Measurements from ENCODE around the gene CASKIN1. TPM values are rescaled to one million over a fixed set of nuclear protein-coding genes. Genes with fewer than 3 reads are reported as not detected.

Gene CASKIN1
- total and polyA plus RNA-seq, 2 experiments from 2014 or later, result 1.0 to 6.2 TPM

DNA sequence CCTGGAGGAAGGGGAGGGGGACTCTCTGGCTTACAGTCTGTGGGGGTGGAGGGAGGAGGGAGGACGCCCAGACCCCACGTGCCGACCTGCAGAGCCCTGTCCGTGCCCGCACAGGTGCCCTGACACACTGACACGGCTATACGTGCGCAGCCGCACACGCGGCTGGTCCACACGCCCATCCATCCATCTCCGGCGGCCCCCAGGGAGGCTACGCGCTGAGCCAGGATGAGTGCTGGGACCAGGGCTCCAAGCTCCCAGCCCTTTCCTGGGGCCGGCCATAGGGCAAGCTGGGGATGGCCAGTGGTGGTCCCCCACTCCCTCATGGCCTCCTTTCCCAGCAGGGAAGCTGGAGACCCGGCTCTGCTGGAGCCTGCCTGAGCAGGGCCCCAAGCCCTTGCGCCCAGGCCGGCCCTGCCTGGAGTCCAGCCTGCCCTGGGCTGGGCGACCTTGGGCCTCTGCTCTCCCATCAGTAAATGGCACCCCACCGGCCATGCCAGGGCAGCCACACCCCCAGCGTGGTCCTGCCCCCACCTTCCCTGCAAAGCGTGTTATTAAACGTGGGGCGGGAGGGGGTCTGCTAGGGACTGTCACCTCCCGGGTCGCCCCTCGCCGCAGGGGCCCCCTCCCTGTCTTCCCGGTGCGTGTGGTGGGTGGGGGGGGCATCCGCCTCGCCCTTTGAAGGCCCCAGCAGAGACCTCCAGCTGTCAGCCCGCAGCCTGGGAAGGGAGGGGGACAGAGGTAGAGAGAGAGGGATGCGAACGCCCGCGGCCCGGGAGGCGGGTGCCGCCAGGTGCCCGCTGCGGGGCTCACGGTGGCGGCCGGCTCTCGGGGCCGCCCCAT lies 863 bp downstream of the CASKIN1 start:
- Histone ChIP-seq H3K27ac (ENCODE audit: low read depth) (no peak overlapping the region), H3K4me3 (peak overlapping the region; percentile 75), H2AFZ (peak overlapping the region; percentile 38; the same call in 1 of the 2 replicates), H3K4me1 (ENCODE audit: insufficient read depth) (no peaks in the 10 kb centered on the region; the same call in 1 of the 2 replicates), H3K9me2 (ENCODE audit: insufficient read depth) (no peaks in the 10 kb centered on the region), H3K4me2 (peak overlapping the region; percentile 92), H4K20me1 (replicated peaks; ENCODE audit: insufficient read depth) (no peaks in the 10 kb centered on the region), H3K36me3 (ENCODE audit: insufficient read depth) (no peaks in the 10 kb centered on the region), H3K79me2 (replicated peaks; ENCODE audit: insufficient read depth) (no peaks in the 10 kb centered on the region), H3K27me3 (ENCODE audit: insufficient read depth) (peaks cover 40% of the 10 kb centered on the region), H3F3A (replicated peaks; ENCODE audit: low read depth) (0 out of 2 replicates have a peak, but pooled peaks cover 2% of the 10 kb centered on the region)
- Mint-ChIP-seq H3K27ac (no peak overlapping the region), H3K4me3 (peak overlapping the region; percentile 70), H3K27me3 (ENCODE audit: insufficient read depth, low read depth, poor library complexity) (peaks cover 31% of the 10 kb centered on the region), H3K36me3 (ENCODE audit: low read depth) (no peaks in the 10 kb centered on the region; the same call in 2 of the 3 replicates), H3K9me3 (no peaks in the 10 kb centered on the region), H3K4me1 (no peaks in the 10 kb centered on the region)
- peak; percentile 42 for ATAC-seq
- DNase-seq (ENCODE audit: low spot score), result peak; percentile 59
- TF ChIP-seq, protein P1, sequence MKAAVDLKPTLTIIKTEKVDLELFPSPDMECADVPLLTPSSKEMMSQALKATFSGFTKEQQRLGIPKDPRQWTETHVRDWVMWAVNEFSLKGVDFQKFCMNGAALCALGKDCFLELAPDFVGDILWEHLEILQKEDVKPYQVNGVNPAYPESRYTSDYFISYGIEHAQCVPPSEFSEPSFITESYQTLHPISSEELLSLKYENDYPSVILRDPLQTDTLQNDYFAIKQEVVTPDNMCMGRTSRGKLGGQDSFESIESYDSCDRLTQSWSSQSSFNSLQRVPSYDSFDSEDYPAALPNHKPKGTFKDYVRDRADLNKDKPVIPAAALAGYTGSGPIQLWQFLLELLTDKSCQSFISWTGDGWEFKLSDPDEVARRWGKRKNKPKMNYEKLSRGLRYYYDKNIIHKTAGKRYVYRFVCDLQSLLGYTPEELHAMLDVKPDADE (IDR thresholded peaks at IDR 0.05), result no peak
- TF ChIP-seq REST (IDR thresholded peaks at IDR 0.05; ENCODE audit: unreplicated experiment), result no peak
- TF ChIP-seq ZNF114 (CRISPR knock-in tag; IDR thresholded peaks at IDR 0.05), result no peak
- no peak for TF ChIP-seq NANOG (IDR thresholded peaks at IDR 0.05; ENCODE audit: borderline replicate concordance)
- TF ChIP-seq, protein P2, sequence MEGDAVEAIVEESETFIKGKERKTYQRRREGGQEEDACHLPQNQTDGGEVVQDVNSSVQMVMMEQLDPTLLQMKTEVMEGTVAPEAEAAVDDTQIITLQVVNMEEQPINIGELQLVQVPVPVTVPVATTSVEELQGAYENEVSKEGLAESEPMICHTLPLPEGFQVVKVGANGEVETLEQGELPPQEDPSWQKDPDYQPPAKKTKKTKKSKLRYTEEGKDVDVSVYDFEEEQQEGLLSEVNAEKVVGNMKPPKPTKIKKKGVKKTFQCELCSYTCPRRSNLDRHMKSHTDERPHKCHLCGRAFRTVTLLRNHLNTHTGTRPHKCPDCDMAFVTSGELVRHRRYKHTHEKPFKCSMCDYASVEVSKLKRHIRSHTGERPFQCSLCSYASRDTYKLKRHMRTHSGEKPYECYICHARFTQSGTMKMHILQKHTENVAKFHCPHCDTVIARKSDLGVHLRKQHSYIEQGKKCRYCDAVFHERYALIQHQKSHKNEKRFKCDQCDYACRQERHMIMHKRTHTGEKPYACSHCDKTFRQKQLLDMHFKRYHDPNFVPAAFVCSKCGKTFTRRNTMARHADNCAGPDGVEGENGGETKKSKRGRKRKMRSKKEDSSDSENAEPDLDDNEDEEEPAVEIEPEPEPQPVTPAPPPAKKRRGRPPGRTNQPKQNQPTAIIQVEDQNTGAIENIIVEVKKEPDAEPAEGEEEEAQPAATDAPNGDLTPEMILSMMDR (conservative IDR thresholded peaks at IDR 0.05; ENCODE audit: low read depth in 2 of 2), result no peak
- no peak for TF ChIP-seq EZH2phosphoT487 (IDR thresholded peaks at IDR 0.05; ENCODE audit: unreplicated experiment)
- no peak for TF ChIP-seq JUNB (IDR thresholded peaks at IDR 0.05; ENCODE audit: unreplicated experiment)
- no peak; the same call in 1 of the 2 replicates for TF ChIP-seq ZNF331 (CRISPR knock-in tag; IDR thresholded peaks at IDR 0.05; ENCODE audit: low read depth)
- no peak for TF ChIP-seq EZH2 (IDR thresholded peaks at IDR 0.05; ENCODE audit: low read depth, unreplicated experiment)
- no peak for TF ChIP-seq STAT1 (IDR thresholded peaks at IDR 0.05; ENCODE audit: unreplicated experiment)
- TF ChIP-seq, protein P3, sequence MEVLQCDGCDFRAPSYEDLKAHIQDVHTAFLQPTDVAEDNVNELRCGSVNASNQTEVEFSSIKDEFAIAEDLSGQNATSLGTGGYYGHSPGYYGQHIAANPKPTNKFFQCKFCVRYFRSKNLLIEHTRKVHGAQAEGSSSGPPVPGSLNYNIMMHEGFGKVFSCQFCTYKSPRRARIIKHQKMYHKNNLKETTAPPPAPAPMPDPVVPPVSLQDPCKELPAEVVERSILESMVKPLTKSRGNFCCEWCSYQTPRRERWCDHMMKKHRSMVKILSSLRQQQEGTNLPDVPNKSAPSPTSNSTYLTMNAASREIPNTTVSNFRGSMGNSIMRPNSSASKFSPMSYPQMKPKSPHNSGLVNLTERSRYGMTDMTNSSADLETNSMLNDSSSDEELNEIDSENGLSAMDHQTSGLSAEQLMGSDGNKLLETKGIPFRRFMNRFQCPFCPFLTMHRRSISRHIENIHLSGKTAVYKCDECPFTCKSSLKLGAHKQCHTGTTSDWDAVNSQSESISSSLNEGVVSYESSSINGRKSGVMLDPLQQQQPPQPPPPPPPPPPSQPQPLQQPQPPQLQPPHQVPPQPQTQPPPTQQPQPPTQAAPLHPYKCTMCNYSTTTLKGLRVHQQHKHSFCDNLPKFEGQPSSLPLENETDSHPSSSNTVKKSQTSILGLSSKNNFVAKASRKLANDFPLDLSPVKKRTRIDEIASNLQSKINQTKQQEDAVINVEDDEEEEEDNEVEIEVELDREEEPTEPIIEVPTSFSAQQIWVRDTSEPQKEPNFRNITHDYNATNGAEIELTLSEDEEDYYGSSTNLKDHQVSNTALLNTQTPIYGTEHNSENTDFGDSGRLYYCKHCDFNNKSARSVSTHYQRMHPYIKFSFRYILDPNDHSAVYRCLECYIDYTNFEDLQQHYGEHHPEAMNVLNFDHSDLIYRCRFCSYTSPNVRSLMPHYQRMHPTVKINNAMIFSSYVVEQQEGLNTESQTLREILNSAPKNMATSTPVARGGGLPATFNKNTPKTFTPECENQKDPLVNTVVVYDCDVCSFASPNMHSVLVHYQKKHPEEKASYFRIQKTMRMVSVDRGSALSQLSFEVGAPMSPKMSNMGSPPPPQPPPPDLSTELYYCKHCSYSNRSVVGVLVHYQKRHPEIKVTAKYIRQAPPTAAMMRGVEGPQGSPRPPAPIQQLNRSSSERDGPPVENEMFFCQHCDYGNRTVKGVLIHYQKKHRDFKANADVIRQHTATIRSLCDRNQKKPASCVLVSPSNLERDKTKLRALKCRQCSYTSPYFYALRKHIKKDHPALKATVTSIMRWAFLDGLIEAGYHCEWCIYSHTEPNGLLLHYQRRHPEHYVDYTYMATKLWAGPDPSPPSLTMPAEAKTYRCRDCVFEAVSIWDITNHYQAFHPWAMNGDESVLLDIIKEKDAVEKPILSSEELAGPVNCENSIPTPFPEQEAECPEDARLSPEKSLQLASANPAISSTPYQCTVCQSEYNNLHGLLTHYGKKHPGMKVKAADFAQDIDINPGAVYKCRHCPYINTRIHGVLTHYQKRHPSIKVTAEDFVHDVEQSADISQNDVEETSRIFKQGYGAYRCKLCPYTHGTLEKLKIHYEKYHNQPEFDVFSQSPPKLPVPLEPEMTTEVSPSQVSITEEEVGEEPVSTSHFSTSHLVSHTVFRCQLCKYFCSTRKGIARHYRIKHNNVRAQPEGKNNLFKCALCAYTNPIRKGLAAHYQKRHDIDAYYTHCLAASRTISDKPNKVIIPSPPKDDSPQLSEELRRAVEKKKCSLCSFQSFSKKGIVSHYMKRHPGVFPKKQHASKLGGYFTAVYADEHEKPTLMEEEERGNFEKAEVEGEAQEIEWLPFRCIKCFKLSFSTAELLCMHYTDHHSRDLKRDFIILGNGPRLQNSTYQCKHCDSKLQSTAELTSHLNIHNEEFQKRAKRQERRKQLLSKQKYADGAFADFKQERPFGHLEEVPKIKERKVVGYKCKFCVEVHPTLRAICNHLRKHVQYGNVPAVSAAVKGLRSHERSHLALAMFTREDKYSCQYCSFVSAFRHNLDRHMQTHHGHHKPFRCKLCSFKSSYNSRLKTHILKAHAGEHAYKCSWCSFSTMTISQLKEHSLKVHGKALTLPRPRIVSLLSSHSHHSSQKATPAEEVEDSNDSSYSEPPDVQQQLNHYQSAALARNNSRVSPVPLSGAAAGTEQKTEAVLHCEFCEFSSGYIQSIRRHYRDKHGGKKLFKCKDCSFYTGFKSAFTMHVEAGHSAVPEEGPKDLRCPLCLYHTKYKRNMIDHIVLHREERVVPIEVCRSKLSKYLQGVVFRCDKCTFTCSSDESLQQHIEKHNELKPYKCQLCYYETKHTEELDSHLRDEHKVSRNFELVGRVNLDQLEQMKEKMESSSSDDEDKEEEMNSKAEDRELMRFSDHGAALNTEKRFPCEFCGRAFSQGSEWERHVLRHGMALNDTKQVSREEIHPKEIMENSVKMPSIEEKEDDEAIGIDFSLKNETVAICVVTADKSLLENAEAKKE (CRISPR knock-in tag; IDR thresholded peaks at IDR 0.05), result no peak
- TF ChIP-seq CREB1 (CRISPR knock-in tag; IDR thresholded peaks at IDR 0.05; ENCODE audit: low read depth), result no peak
- no peak for TF ChIP-seq POLR2AphosphoS5 (IDR thresholded peaks at IDR 0.05; ENCODE audit: low read depth)

All from GM23338 (cell line).